Karpas-422 (cell line): ENCODE data around the gene NRXN3. TPM values are rescaled to one million over a fixed set of nuclear protein-coding genes. Genes with fewer than 3 reads are reported as not detected.

Experiments used
- DNase-seq: peaks from one replicate; pipeline ENCODE4 v3.0.0-alpha.2; 2015
- H2AFZ ChIP-seq: fragments of 200-600 bp; sonication (generic); 2 replicates; pipeline ENCODE4 v1.6.1; 2014; ENCODE audit warnings: antibody characterized with exemption, low read length, mixed read lengths
- H3K27ac ChIP-seq: fragments of 200-600 bp; sonication (generic); 2 replicates; pipeline ENCODE4 v1.5.1; 2014; ENCODE audit warnings: mild to moderate bottlenecking, low read length, moderate library complexity
- H3K27me3 ChIP-seq: fragments of 200-600 bp; sonication (generic); 2 replicates; pipeline ENCODE4 v1.6.1; 2014; ENCODE audit warnings: low read length, mixed read lengths
- H3K36me3 ChIP-seq: fragments of 200-600 bp; sonication (generic); 2 replicates; pipeline ENCODE4 v1.6.1; 2014; ENCODE audit warnings: low read length, mixed read lengths; ENCODE audit not compliant: insufficient read depth
- H3K4me1 ChIP-seq: fragments of 200-600 bp; sonication (generic); 2 replicates; pipeline ENCODE4 v1.6.1; 2014; ENCODE audit warnings: mild to moderate bottlenecking, low read length, mixed read lengths
- H3K4me2 ChIP-seq: fragments of 200-600 bp; sonication (generic); 2 replicates; pipeline ENCODE4 v1.6.1; 2014; ENCODE audit warnings: low read length, low read depth, mild to moderate bottlenecking; ENCODE audit not compliant: poor library complexity, severe bottlenecking
- H3K4me3 ChIP-seq: fragments of 200-600 bp; sonication (generic); 2 replicates; pipeline ENCODE4 v1.5.1; 2014; ENCODE audit warnings: mild to moderate bottlenecking, antibody characterized with exemption, low read length, mixed read lengths
- H3K79me2 ChIP-seq: fragments of 200-600 bp; sonication (generic); 2 replicates; pipeline ENCODE4 v1.6.1; 2014; ENCODE audit warnings: mild to moderate bottlenecking, low read length, mixed read lengths
- H3K9ac ChIP-seq: fragments of 200-600 bp; sonication (generic); 2 replicates; pipeline ENCODE4 v1.6.0; 2014; ENCODE audit warnings: low read length
- H3K9me2 ChIP-seq: fragments of 200-600 bp; sonication (generic), shearing (Covaris generic); replicated peaks from 2 replicates; pipeline ENCODE4 v1.6.0; 2014; ENCODE audit warnings: mild to moderate bottlenecking, low read length, moderate library complexity; ENCODE audit not compliant: insufficient read depth
- H3K9me3 ChIP-seq: fragments of 300-700, 200-600 bp; sonication (generic); 2 replicates; pipeline ENCODE4 v1.6.1; 2014; ENCODE audit warnings: low read length, mixed read lengths
- H4K20me1 ChIP-seq: fragments of 200-600 bp; sonication (generic); 2 replicates; pipeline ENCODE4 v1.6.1; 2014; ENCODE audit warnings: mild to moderate bottlenecking, antibody characterized with exemption, low read length, low read depth; ENCODE audit not compliant: insufficient read depth
- total RNA-seq: library from RNA; depleted of rRNA; stranded (reverse); fragments of >200 nt; shearing (Covaris generic); gene quantifications from 2 replicates; pipeline ENCODE4 v1.2.3, GENCODE V29; 2014; ENCODE audit warnings: low replicate concordance

NRXN3 gene
- total RNA-seq, 1 experiment from 2014 or later, result not detected

GRCh38 chr14:79083356-79083755 lies 913.2 kb downstream of the NRXN3 start:
- H2AFZ ChIP-seq, result no peak overlapping the region
- H3K4me1 ChIP-seq, result no peaks in the 10 kb centered on the region
- no peak overlapping the region for H3K27ac ChIP-seq
- no peak for DNase-seq
- no peak overlapping the region for H3K9ac ChIP-seq
- no peak overlapping the region for H3K4me2 ChIP-seq
- no peaks in the 10 kb centered on the region for H3K9me3 ChIP-seq
- no peaks in the 10 kb centered on the region for H4K20me1 ChIP-seq
- no peaks in the 10 kb centered on the region; the same call in 1 of the 2 replicates for H3K27me3 ChIP-seq
- no peaks in the 10 kb centered on the region for H3K36me3 ChIP-seq
- H3K4me3 ChIP-seq, result no peak overlapping the region
- no peaks in the 10 kb centered on the region for H3K79me2 ChIP-seq
- no peaks in the 10 kb centered on the region for H3K9me2 ChIP-seq

- no peak for DNase-seq
- Histone ChIP-seq H3K79me2 (no peaks in the 10 kb centered on the region), H3K27me3 (no peaks in the 10 kb centered on the region; the same call in 1 of the 2 replicates), H3K4me3 (no peak overlapping the region), H3K4me1 (no peaks in the 10 kb centered on the region), H3K9me2 (no peaks in the 10 kb centered on the region), H3K36me3 (no peaks in the 10 kb centered on the region), H3K27ac (no peak overlapping the region), H3K9ac (no peak overlapping the region), H4K20me1 (no peaks in the 10 kb centered on the region), H3K4me2 (no peak overlapping the region), H3K9me3 (no peaks in the 10 kb centered on the region), H2AFZ (no peak overlapping the region)
Observed at GRCh38 chr14:79084861-79085260, 914.7 kb downstream of the NRXN3 start.

- no peak for DNase-seq
- H3K4me3 ChIP-seq, result no peak overlapping the region
- H3K79me2 ChIP-seq, result no peaks in the 10 kb centered on the region
- no peaks in the 10 kb centered on the region for H3K36me3 ChIP-seq
- H3K27ac ChIP-seq, result no peak overlapping the region
- no peaks in the 10 kb centered on the region for H3K4me1 ChIP-seq
- no peak overlapping the region for H3K9ac ChIP-seq
- no peaks in the 10 kb centered on the region for H4K20me1 ChIP-seq
- no peak overlapping the region for H2AFZ ChIP-seq
- H3K9me2 ChIP-seq, result no peaks in the 10 kb centered on the region
- H3K27me3 ChIP-seq, result no peaks in the 10 kb centered on the region
- no peak overlapping the region for H3K4me2 ChIP-seq
- H3K9me3 ChIP-seq, result no peaks in the 10 kb centered on the region
Observed at GRCh38 chr14:79089576-79089975, 919.4 kb downstream of the NRXN3 start.

- DNase-seq, result no peak
- H3K27ac ChIP-seq, result no peak overlapping the region
- no peaks in the 10 kb centered on the region for H3K9me2 ChIP-seq
- no peaks in the 10 kb centered on the region for H3K36me3 ChIP-seq
- no peaks in the 10 kb centered on the region for H3K9me3 ChIP-seq
- H3K27me3 ChIP-seq, result no peaks in the 10 kb centered on the region
- H4K20me1 ChIP-seq, result no peaks in the 10 kb centered on the region
- no peak overlapping the region for H3K4me2 ChIP-seq
- H3K9ac ChIP-seq, result no peak overlapping the region
- H2AFZ ChIP-seq, result no peak overlapping the region
- no peaks in the 10 kb centered on the region for H3K4me1 ChIP-seq
- no peaks in the 10 kb centered on the region for H3K79me2 ChIP-seq
- no peak overlapping the region for H3K4me3 ChIP-seq
Observed at GRCh38 chr14:79090641-79091180, 920.5 kb downstream of the NRXN3 start.

GRCh38 chr14:79091381-79091963 lies 921.3 kb downstream of the NRXN3 start:
- no peaks in the 10 kb centered on the region for H3K27me3 ChIP-seq

GRCh38 chr14:79093531-79093930 lies 923.4 kb downstream of the NRXN3 start:
- Histone ChIP-seq H4K20me1 (no peaks in the 10 kb centered on the region), H3K4me3 (no peak overlapping the region), H2AFZ (no peak overlapping the region), H3K4me2 (no peak overlapping the region), H3K79me2 (no peaks in the 10 kb centered on the region), H3K27me3 (no peaks in the 10 kb centered on the region), H3K4me1 (no peaks in the 10 kb centered on the region), H3K36me3 (no peaks in the 10 kb centered on the region), H3K27ac (no peak overlapping the region), H3K9ac (no peak overlapping the region), H3K9me3 (no peaks in the 10 kb centered on the region), H3K9me2 (no peaks in the 10 kb centered on the region)
- no peak for DNase-seq

More at GRCh38 chr14:79091381-79091963, 921.3 kb downstream of the NRXN3 start:
- no peaks in the 10 kb centered on the region for H3K9me2 ChIP-seq
- H3K4me2 ChIP-seq, result no peak overlapping the region
- H3K36me3 ChIP-seq, result no peaks in the 10 kb centered on the region
- H2AFZ ChIP-seq, result no peak overlapping the region
- no peak overlapping the region for H3K9ac ChIP-seq
- H3K4me3 ChIP-seq, result no peak overlapping the region
- H3K9me3 ChIP-seq, result no peaks in the 10 kb centered on the region
- no peak for DNase-seq
- no peaks in the 10 kb centered on the region for H3K79me2 ChIP-seq
- no peaks in the 10 kb centered on the region for H3K4me1 ChIP-seq
- H4K20me1 ChIP-seq, result no peaks in the 10 kb centered on the region
- no peak overlapping the region for H3K27ac ChIP-seq

- Histone ChIP-seq H2AFZ (no peak overlapping the region), H3K27me3 (no peaks in the 10 kb centered on the region), H3K79me2 (no peaks in the 10 kb centered on the region), H3K9ac (no peak overlapping the region), H3K9me3 (no peaks in the 10 kb centered on the region), H3K4me3 (no peak overlapping the region), H3K4me1 (no peaks in the 10 kb centered on the region), H3K4me2 (no peak overlapping the region), H3K36me3 (no peaks in the 10 kb centered on the region), H4K20me1 (no peaks in the 10 kb centered on the region), H3K9me2 (no peaks in the 10 kb centered on the region), H3K27ac (no peak overlapping the region)
- DNase-seq, result no peak
Observed at GRCh38 chr14:79094951-79095350, 924.8 kb downstream of the NRXN3 start.

GRCh38 chr14:79096811-79097210 lies 926.6 kb downstream of the NRXN3 start:
- no peak for DNase-seq
- no peak overlapping the region for H3K4me2 ChIP-seq
- no peak overlapping the region for H3K9ac ChIP-seq
- H4K20me1 ChIP-seq, result no peaks in the 10 kb centered on the region
- no peak overlapping the region for H3K4me3 ChIP-seq
- no peaks in the 10 kb centered on the region for H3K9me2 ChIP-seq
- no peaks in the 10 kb centered on the region for H3K9me3 ChIP-seq
- no peak overlapping the region for H2AFZ ChIP-seq
- H3K4me1 ChIP-seq, result no peaks in the 10 kb centered on the region
- H3K79me2 ChIP-seq, result no peaks in the 10 kb centered on the region
- no peak overlapping the region for H3K27ac ChIP-seq
- no peaks in the 10 kb centered on the region for H3K27me3 ChIP-seq
- H3K36me3 ChIP-seq, result no peaks in the 10 kb centered on the region
